NCI-H748 treated with DMSO at 0.1 percent for 48 hours (cell line): Measurements from ENCODE around the gene DMKN.

Experiments
- DNase-seq: peaks from one replicate; lab custom pipeline; 2025; lab: John Stamatoyannopoulos, UW

Gene DMKN

GRCh38 chr19:35549879-35550523 lies 36.6 kb upstream of the DMKN start:
- no peak for DNase-seq

- DNase-seq = peak; percentile 73
Measured at GRCh38 chr19:35549174-35549788, 35.8 kb upstream of the DMKN start.

DNA sequence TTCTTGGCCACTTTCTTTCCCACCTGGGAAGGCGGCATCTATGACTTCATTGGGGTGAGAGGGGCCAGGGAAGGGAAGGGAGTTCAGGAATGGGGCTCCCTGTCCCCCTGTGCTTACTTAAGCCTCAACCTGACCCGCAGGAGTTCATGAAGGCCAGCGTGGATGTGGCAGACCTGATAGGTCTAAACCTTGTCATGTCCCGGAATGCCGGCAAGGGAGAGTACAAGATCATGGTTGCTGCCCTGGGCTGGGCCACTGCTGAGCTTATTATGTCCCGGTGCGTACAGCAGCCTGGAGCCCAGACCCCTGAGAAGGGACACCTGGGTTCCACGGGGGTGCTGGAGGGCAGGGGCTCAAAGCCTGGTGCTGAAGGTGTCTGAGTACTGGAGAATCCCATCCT lies 33.1 kb upstream of the DMKN start:
- no peak for DNase-seq

GRCh38 chr19:35545855-35546381 lies 32.5 kb upstream of the DMKN start:
- DNase-seq = no peak

DNA sequence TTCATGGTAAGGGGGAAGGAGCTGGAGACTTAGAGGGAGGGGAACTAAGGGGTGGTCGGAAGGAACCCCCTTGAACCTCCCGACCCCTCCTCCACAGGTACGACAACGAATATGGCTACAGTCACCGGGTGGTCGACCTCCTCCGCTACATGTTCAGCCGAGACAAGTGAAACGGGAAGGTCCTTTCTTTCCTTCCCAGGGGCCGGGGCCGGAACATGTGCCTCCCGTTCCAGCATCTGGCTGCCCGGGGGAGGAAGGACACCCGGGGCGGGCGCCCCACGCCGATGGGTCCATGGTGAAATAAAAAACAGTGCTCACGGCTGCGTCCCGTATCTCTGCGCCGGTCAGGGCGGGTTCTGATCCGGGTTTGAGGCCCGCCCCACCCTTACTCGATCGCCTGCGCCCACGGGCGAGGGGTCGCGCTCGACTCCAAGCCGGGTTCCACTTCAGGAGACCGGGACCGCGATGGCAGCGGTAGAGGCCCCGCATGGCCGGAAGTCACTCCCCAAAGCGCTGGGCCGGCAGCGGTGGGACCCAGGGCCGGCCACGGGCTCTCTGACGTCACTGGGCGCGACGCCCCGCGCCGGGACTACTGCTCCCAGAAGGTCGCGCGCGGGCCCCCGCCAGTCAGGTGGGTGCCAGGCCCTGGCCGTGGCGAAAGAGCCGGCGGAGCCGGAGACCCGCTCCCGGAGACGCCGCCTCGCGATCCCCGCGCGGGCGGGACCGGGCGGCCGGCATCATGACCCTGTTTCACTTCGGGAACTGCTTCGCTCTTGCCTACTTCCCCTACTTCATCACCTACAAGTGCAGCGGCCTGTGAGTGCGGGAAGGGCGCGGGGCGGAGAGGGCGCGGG lies 31.8 kb upstream of the DMKN start, which contains the start of gene TMEM147:
Gene TMEM147, plus strand, starts transcription at position 626 of the 854 bp plus-strand sequence. Its CDS starts 114 bp downstream, at position 740.
- peak; percentile 83 for DNase-seq

DNA sequence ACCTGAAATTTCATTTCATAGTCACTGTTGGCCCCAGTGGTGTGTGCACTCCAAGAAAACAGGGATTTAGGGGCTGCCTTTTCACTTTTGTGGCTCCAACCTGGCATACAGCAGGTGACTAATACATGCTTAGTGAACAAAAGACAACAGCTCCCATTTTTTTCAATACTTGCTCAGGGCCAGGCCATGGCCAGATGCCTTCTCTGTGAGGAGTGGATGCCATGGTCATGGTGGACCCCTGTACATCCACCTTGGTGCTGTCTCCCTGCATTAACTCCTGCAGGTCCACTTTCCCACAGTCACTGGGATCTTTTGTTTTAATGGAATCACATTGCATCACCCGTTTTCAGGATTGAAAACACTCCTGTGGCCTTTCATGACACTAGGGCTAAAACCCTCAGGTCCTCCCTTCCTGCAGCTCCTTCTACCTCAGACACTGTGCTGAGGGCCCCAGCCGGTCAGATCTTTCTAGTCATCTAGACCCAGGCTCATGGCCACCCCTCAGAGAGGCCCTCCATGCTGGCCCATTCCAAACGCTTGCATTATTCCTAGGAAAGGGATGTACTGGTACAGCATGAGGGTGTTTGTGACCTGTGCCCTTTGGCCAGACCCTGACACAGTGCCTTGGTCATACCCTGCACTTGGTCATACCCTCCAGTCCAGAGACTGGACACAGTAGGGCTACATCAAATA lies 30.8 kb upstream of the DMKN start:
- DNase-seq = no peak

GRCh38 chr19:35543280-35544109 lies 30.0 kb upstream of the DMKN start:
- DNase-seq = no peak

DNA sequence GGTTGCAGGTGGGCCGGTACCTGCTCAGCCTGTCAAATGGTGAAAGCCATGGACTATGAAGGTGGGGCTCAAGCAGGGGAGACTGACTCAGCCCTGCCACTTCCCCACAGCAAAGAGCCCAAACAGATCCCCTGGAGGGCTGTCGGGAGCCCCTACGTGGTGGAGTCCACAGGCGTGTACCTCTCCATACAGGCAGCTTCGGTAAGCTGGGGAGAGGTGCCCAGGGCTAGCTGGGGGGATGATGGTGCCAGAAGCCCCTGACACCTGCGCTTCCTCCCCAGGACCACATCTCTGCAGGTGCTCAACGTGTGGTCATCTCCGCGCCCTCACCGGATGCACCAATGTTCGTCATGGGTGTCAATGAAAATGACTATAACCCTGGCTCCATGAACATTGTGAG lies 28.8 kb upstream of the DMKN start:
- DNase-seq = no peak

GRCh38 chr19:35540356-35540927 lies 27.0 kb upstream of the DMKN start:
- no peak for DNase-seq

GRCh38 chr19:35539850-35540249 lies 26.4 kb upstream of the DMKN start:
- no peak for DNase-seq

DNA sequence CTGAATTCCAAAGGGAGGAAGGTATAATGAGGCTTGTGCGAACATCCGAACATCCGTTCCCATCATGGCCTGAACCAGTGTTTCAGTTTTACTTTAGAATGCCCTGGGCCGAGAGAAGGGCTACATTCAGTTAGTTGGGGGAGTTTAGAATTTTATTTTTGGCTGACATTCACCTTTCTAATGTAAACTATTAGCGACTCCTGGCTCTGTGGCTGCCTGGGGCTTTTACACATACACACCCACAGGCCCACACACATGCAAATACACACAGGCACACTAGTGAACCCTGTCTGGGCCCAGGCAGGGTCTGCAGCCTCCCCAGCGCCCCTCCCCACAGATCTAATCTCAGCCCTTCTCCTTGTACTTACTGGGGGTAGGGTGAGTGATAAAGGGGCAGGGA lies 25.9 kb upstream of the DMKN start:
- no peak for DNase-seq

- DNase-seq = no peak
Measured at GRCh38 chr19:35534803-35535480, 21.5 kb upstream of the DMKN start.

DNA sequence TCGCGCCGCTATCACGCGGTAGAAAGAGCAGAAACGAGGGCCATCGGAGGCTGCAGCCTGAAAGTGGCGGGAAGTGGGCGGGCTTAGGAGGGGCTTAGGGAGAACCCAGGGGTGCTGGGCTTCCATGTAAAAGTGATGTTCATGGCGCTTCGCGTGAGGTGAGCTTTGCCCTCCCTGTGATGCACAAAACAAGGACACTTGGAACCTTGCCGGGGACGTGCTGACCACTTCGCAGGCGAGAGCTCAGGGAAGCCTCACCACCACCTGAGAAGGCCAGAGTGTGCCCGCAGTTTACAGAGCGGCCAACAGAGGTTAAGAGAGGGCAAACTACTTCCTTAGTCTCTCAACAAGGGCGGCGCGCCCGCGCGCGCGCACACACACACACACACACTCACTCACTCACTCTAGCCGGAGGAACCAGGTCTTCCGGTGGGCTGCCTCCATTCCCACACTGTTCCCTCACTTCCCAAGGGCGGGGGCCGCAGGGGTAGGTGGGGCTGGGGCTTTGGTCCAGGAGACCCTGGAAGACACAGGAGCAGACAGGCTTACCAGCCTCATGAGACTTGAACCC lies 20.5 kb upstream of the DMKN start:
- no peak for DNase-seq

- no peak for DNase-seq
Measured at GRCh38 chr19:35533201-35533821, 19.9 kb upstream of the DMKN start, which contains the start of gene GAPDHS. TSS of gene GAPDHS (plus strand) at chr19:35533456. CDS start at chr19:35533528, 72 bp downstream.

- DNase-seq = no peak
Measured at GRCh38 chr19:35531291-35531690, 17.8 kb upstream of the DMKN start.

DNA sequence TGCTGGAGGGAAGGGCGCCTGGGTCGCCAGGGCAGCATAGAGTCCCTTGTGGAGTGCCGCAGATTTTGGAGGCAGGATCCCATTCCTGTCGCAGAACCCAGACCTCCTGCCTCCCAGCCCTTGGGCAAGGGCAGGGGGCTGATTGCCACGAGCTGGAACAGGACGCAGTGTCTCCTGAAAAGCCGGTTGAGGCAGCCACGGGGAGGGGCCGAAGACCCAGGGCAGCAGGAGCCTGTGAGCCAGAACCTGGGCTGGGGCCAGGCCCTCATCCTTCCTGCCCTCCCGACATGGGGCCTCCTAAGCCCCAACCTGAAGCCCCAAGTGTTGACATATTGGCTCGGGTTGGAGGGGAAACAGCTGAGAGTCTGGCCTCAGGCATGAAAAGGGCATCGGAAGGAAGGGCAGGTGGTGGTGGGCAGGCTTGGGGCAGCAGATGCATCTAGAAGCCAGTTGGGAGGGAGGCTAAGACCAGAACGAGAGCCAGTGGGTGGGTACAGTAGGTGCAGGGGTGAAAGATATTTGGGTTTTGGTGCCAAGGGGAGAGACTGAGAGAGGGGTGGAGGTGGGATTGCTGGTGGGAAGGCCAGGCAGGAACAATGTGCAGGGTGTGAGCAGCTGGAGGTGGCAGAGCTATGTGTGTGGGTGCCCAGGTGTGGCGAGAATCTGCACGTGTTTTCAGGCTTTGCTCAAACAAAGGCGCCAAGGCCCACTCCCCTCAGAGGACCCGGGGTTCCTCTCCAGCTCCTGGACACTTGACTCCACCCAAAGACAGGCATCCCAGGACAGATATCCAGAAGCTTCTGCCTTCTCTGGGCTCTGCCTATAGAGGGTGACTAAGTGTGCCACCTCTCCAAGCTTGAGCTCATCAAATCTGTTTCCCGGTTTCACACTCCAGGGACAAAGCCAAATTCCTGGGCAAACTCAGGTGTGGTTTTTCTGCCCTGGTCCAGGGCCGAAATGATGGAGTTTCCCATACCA lies 16.1 kb upstream of the DMKN start:
- no peak for DNase-seq

- no peak for DNase-seq
Measured at GRCh38 chr19:35528218-35529038, 15.0 kb upstream of the DMKN start, which contains the start of gene SBSN. TSS of gene SBSN (minus strand) at chr19:35528311. CDS start at chr19:35528281, 30 bp downstream.
